K562 (cell line): ENCODE results near the gene ZNF440. TPM values are rescaled to one million over a fixed set of nuclear protein-coding genes. Genes with fewer than 3 reads are reported as not detected.

Experiments used
- ATAC-seq: fragments of 200-7000 bp; cut with Tn5 transposase; 3 replicates; pipeline ENCODE4 v1.9.1; 2020; ENCODE audit warnings: moderate library complexity
- BruUV-seq: library from RNA; stranded (reverse); fragments of 400-500 nt; replicated peaks from 2 replicates; lab custom pipeline; 2021; lab: Mats Ljungman, UMichigan
- CTCF ChIA-PET: fragments of 300-600 bp; formaldehyde crosslinking; extraction: SDS; loops from one replicate; lab custom pipeline; 2021; ENCODE audit warnings: low intra/inter-chr PET ratio; lab: Yijun Ruan, JAX
- POLR2A ChIA-PET: fragments of 300-600, 350-650 bp; sonication (Branson Sonifier 250); formaldehyde crosslinking; extraction: SDS; loops from one replicate; lab custom pipeline; 2021; ENCODE audit warnings: antibody characterized with exemption, inconsistent platforms; lab: Yijun Ruan, JAX
- DNase-seq, 4 experiments: peaks; one replicate each; pipeline versions ENCODE4 v3.0.0 to v3.0.0-alpha.2; 2011 to 2018; ENCODE audit warnings: low spot score in 3 of 4, mixed read lengths in 3 of 4; ENCODE audit errors: extremely low read depth in 1 of 4
- FAIRE-seq: peaks from 2 replicates; lab custom pipeline; 2011; peaks lifted over from hg19 to GRCh38; lab: Jason Lieb, UNC
- H2AFZ ChIP-seq: 2 replicates; pipeline ENCODE4 v1.6.0; 2011; ENCODE audit warnings: low read depth, low read length, control low read depth, inconsistent platforms
- H3K27ac ChIP-seq: fragments of 200-600 bp; 3 replicates; pipeline ENCODE4 v1.8.0; 2011; ENCODE audit warnings: low read depth, mild to moderate bottlenecking, control low read depth, inconsistent platforms, low read length, moderate library complexity, mixed read lengths; ENCODE audit errors: extremely low read depth
- H3K27me3 ChIP-seq, 2 experiments: fragments of 300-600 bp in 1 of 2; 2 replicates in 1 of 2; 3 replicates in 1 of 2; pipeline versions ENCODE4 v1.6.0 to v1.8.0; 2011; ENCODE audit warnings: inconsistent platforms in 2 of 2, low read length in 2 of 2, mild to moderate bottlenecking in 1 of 2, mixed read lengths in 1 of 2, moderate library complexity in 1 of 2; ENCODE audit not compliant: control insufficient read depth in 2 of 2, insufficient read depth in 2 of 2
- H3K36me3 ChIP-seq: fragments of 300-600 bp; 3 replicates; pipeline ENCODE4 v1.8.0; 2011; ENCODE audit warnings: mild to moderate bottlenecking, low read length, inconsistent platforms; ENCODE audit not compliant: control insufficient read depth, insufficient read depth
- H3K4me1 ChIP-seq, 2 experiments: fragments of 200-600 bp in 1 of 2; replicated peaks in 1 of 2; 2 replicates in 1 of 2; 3 replicates in 1 of 2; pipeline versions ENCODE4 v1.5.1 to v1.8.0; 2011; ENCODE audit warnings: inconsistent platforms in 2 of 2, low read length in 2 of 2, mild to moderate bottlenecking in 1 of 2, mixed read lengths in 1 of 2, moderate library complexity in 1 of 2; ENCODE audit not compliant: control insufficient read depth in 2 of 2, insufficient read depth in 2 of 2
- H3K4me2 ChIP-seq: 2 replicates; pipeline ENCODE4 v1.6.1; 2011; ENCODE audit warnings: low read length, control low read depth, inconsistent platforms, mixed read lengths; ENCODE audit not compliant: insufficient read depth
- H3K4me3 ChIP-seq: fragments of 200-600 bp; sonication (generic), shearing (Covaris generic); 2 replicates; pipeline ENCODE4 v1.5.1; 2016; ENCODE audit warnings: control low read depth, inconsistent platforms
- H3K79me2 ChIP-seq: fragments of 200-600 bp; 3 replicates; pipeline ENCODE4 v1.8.0; 2011; ENCODE audit warnings: low read length, inconsistent platforms; ENCODE audit not compliant: control insufficient read depth, insufficient read depth
- H3K9ac ChIP-seq, 2 experiments: 2 replicates each; pipeline versions ENCODE4 v1.6.0 to v1.6.1; 2011; ENCODE audit warnings: low read depth in 2 of 2, low read length in 2 of 2, control low read depth in 1 of 2, inconsistent platforms in 1 of 2, mild to moderate bottlenecking in 1 of 2, mixed read lengths in 1 of 2; ENCODE audit not compliant: insufficient read depth in 1 of 2
- H3K9me1 ChIP-seq: one replicate; pipeline ENCODE4 v1.6.0; 2011; ENCODE audit warnings: inconsistent platforms, mild to moderate bottlenecking, low read length, moderate library complexity; ENCODE audit not compliant: control insufficient read depth, insufficient read depth
- H3K9me3 ChIP-seq: replicated peaks from 2 replicates; pipeline ENCODE4 v1.5.1; 2011; ENCODE audit warnings: low read depth, low read length, inconsistent platforms; ENCODE audit not compliant: control insufficient read depth, insufficient read depth
- H4K20me1 ChIP-seq: replicated peaks from 2 replicates; pipeline ENCODE4 v1.6.1; 2011; ENCODE audit warnings: low read length, inconsistent platforms, mixed read lengths; ENCODE audit not compliant: control insufficient read depth, insufficient read depth
- ARID3A ChIP-seq: IDR thresholded peaks from 2 replicates; pipeline ENCODE4 v1.6.1; 2012; ENCODE audit warnings: low read depth, low read length, improper control_type of control experiment, borderline replicate concordance
- ETS1 ChIP-seq: conservative IDR thresholded peaks from 2 replicates; pipeline ENCODE4 v1.6.1; 2011; ENCODE audit warnings: low read depth, mild to moderate bottlenecking, low read length; ENCODE audit not compliant: control insufficient read depth
- MAFF ChIP-seq: IDR thresholded peaks from 2 replicates; pipeline ENCODE4 v1.6.1; 2012; ENCODE audit warnings: low read length, improper control_type of control experiment
- MBD2 ChIP-seq: sonication (generic); IDR thresholded peaks from 2 replicates; pipeline ENCODE4 v1.6.1; 2016; ENCODE audit warnings: low read depth, borderline replicate concordance
- MCM3 ChIP-seq: fragments of 450-650 bp; IDR thresholded peaks from 2 replicates; pipeline ENCODE4 v1.6.1; 2016
- RBM25 ChIP-seq: fragments of 200-400 bp; formaldehyde crosslinking; IDR thresholded peaks from 2 replicates; pipeline ENCODE4 v1.6.1; 2018; ENCODE audit warnings: low read length, low read depth, moderate library complexity; ENCODE audit not compliant: severe bottlenecking
- ZFPM2 ChIP-seq: fragments of 250-450 bp; sonication (Bioruptor Pico); IDR thresholded peaks from 2 replicates; pipeline ENCODE4 v1.5.1; 2022; ENCODE audit warnings: mild to moderate bottlenecking
- ZNF23 ChIP-seq: fragments of 250-450 bp; sonication (Bioruptor Pico); IDR thresholded peaks from 2 replicates; pipeline ENCODE4 v1.4.0; 2020; ENCODE audit warnings: mild to moderate bottlenecking
- ZNF398 ChIP-seq: fragments of 250-450 bp; sonication (Bioruptor Pico); IDR thresholded peaks from 2 replicates; pipeline ENCODE4 v1.8.0; 2021; ENCODE audit warnings: moderate library complexity, mild to moderate bottlenecking, inconsistent platforms
- ZNF609 ChIP-seq: sonication (generic); formaldehyde crosslinking; IDR thresholded peaks from 2 replicates; pipeline ENCODE4 v1.8.1; 2023; ENCODE audit warnings: missing genetic modification reagents, mild to moderate bottlenecking, borderline replicate concordance
- WGBS: fragments of 100-300 bp; shearing (Covaris generic); methylation state at CpG from one replicate; pipeline ENCODE4 v1.1.6; 2016; ENCODE audit warnings: low coverage, mixed read lengths; ENCODE audit not compliant: insufficient coverage; ENCODE audit errors: missing lambda C conversion rate; 5-methylcytosine and 5-hydroxymethylcytosine counted together
- in situ Hi-C: fragments of 300-500 bp; cut with MboI; formaldehyde crosslinking; loops from 4 replicates; pipeline ENCODE4 v1.15.0; 2018; ENCODE audit warnings: inconsistent platforms, mixed read lengths
- intact Hi-C: fragments of 100-400 bp; cut with micrococcal nuclease; formaldehyde crosslinking; loops from 2 replicates; pipeline ENCODE4 v1.14.2; 2022
- polyA plus RNA-seq, 8 experiments: library from polyadenylated mRNA; depleted of rRNA in 4 of 8; stranded (reverse) in 5 of 8; unstranded in 3 of 8; fragments of >200 nt; fragmentation: Nextera tagmentation in 2 of 8; fragmentation: Illumina TruSeq in 1 of 8; extraction: Ambion mirVana in 2 of 8; extraction: Trizol in 1 of 8; gene quantifications; 2 replicates each; pipeline versions ENCODE4 v1.2.1 to v1.2.3, GENCODE V29; 2011 to 2014; ENCODE audit warnings: inconsistent platforms in 1 of 8, missing spikeins in 1 of 8
- total RNA-seq, 7 experiments: library from RNA; depleted of rRNA in 6 of 7; stranded (reverse); fragments of >200 nt in 6 of 7; fragmentation: Illumina TruSeq in 2 of 7; extraction: Trizol in 2 of 7; gene quantifications; 2 replicates each; pipeline versions ENCODE4 v1.2.1 to v1.2.3, GENCODE V29; 2011 to 2021; ENCODE audit warnings: low replicate concordance in 1 of 7

Gene ZNF440
- total and polyA plus RNA-seq, 9 of the 15 experiments (the other 6 are each of a cell fraction or from before 2014, with no cell fraction given), result 5.9 to 32.6 (median 13.4) TPM

GRCh38 chr19:11868188-11868587, 54.1 kb downstream of the ZNF440 start:
- under 1% methylated on average over 8 of the region's 8 CpGs for WGBS
- H3K27ac ChIP-seq, result no peak overlapping the region
- ChIA-PET POLR2A (no interaction called here), CTCF (no interaction called here)
- H2AFZ ChIP-seq, result no peak overlapping the region
- ATAC-seq, result no peak
- in situ Hi-C loops, result no loop called here
- DNase-seq, result no peak
- no TSS peak for BruUV-seq
- no peak overlapping the region for H3K4me3 ChIP-seq
- H3K4me1 ChIP-seq, result no peaks in the 10 kb centered on the region
- no peak overlapping the region for H3K4me2 ChIP-seq
- peaks cover 8% of the 10 kb centered on the region for H3K9me3 ChIP-seq
- H3K79me2 ChIP-seq, result no peaks in the 10 kb centered on the region
- intact Hi-C loops, result no loop called here
- no peak for FAIRE-seq
- H3K9ac ChIP-seq, result no peak overlapping the region
- no peaks in the 10 kb centered on the region for H3K9me1 ChIP-seq
- no peaks in the 10 kb centered on the region for H3K36me3 ChIP-seq
- peaks cover 2 to 9% of the 10 kb centered on the region in 2 experiments; a peak in 3 of 5 replicates for H3K27me3 ChIP-seq
- no peaks in the 10 kb centered on the region for H4K20me1 ChIP-seq
- no peak for TF ChIP-seq ZNF609 (CRISPR knock-in tag)
- TF ChIP-seq ARID3A, result no peak
- no peak for TF ChIP-seq MBD2
- peak; percentile 22 for TF ChIP-seq RBM25
- no peak for TF ChIP-seq ZNF398 (CRISPR knock-in tag)
- no peak for TF ChIP-seq ZNF23 (CRISPR knock-in tag)
- no peak for TF ChIP-seq MCM3
- no peak for TF ChIP-seq ETS1
- TF ChIP-seq MAFF, result no peak
- TF ChIP-seq ZFPM2 (CRISPR knock-in tag), result no peak
